HG02870 (cell line): ENCODE data around the gene ABCB4.
"Not testable (repeated sequence)": the region's sequence is repeated elsewhere in the genome, so short reads cannot be mapped to it uniquely, and the experiment has no call there.

ENCODE experiments used
- ATAC-seq: cut with Tn5 transposase; IDR thresholded peaks from one replicate; pipeline ENCODE4 v1.9.1; 2021; ENCODE audit warnings: mild to moderate bottlenecking, moderate library complexity; ENCODE audit not compliant: unreplicated experiment

Gene ABCB4

GRCh38 chr7:87479951-87480350 is 4.5 kb upstream of the ABCB4 start:
- no peak for ATAC-seq

- ATAC-seq, result no peak
These were observed 688 bp upstream of the ABCB4 start for GRCh38 chr7:87476179-87476557.

- ATAC-seq, result peak; percentile 75
These were observed 734 bp downstream of the ABCB4 start for GRCh38 chr7:87474533-87475358.

- ATAC-seq, result peak; percentile 1
These were observed 1.5 kb downstream of the ABCB4 start for GRCh38 chr7:87473986-87474385.

- ATAC-seq, result no peak
These were observed 2.3 kb downstream of the ABCB4 start for GRCh38 chr7:87473192-87473591.

- no peak for ATAC-seq
These were observed 4.0 kb downstream of the ABCB4 start for GRCh38 chr7:87471473-87471872.

- not testable (repeated sequence) for ATAC-seq
These were observed 6.3 kb downstream of the ABCB4 start for GRCh38 chr7:87469204-87469603.

GRCh38 chr7:87465534-87465880 is 10.0 kb downstream of the ABCB4 start:
- not testable (repeated sequence) for ATAC-seq

GRCh38 chr7:87464830-87465533 is 10.5 kb downstream of the ABCB4 start:
- not testable (repeated sequence) for ATAC-seq

GRCh38 chr7:87463982-87464381 is 11.5 kb downstream of the ABCB4 start:
- no peak for ATAC-seq

GRCh38 chr7:87460444-87460843 is 15.0 kb downstream of the ABCB4 start:
- not testable (repeated sequence) for ATAC-seq

GRCh38 chr7:87459941-87460340 is 15.5 kb downstream of the ABCB4 start:
- ATAC-seq, result no peak

GRCh38 chr7:87458148-87458547 is 17.3 kb downstream of the ABCB4 start:
- no peak for ATAC-seq

GRCh38 chr7:87456247-87456646 is 19.2 kb downstream of the ABCB4 start:
- ATAC-seq, result no peak

GRCh38 chr7:87452279-87452678 is 23.2 kb downstream of the ABCB4 start:
- ATAC-seq, result no peak

GRCh38 chr7:87451187-87451586 is 24.3 kb downstream of the ABCB4 start:
- ATAC-seq, result no peak

GRCh38 chr7:87450706-87451105 is 24.8 kb downstream of the ABCB4 start:
- no peak for ATAC-seq

- ATAC-seq, result no peak
These were observed 27.1 kb downstream of the ABCB4 start for GRCh38 chr7:87448388-87448787.

GRCh38 chr7:87447116-87447635 is 28.3 kb downstream of the ABCB4 start:
- ATAC-seq, result no peak

GRCh38 chr7:87445897-87446296 is 29.6 kb downstream of the ABCB4 start:
- ATAC-seq, result peak; percentile 94

- peak; percentile 57 for ATAC-seq
These were observed 39.9 kb downstream of the ABCB4 start for GRCh38 chr7:87435546-87435945.

GRCh38 chr7:87432536-87432935 is 42.9 kb downstream of the ABCB4 start:
- no peak for ATAC-seq
